ENCODE data around the gene YOD1. TPM values are rescaled to one million over a fixed set of nuclear protein-coding genes. Genes with fewer than 3 reads are reported as not detected.

YOD1 gene
- total and polyA plus RNA-seq, 2 of the 13 experiments (the other 11 are each of a cell fraction or from before 2014, with no cell fraction given): 3.4 to 9.1 TPM

DNA sequence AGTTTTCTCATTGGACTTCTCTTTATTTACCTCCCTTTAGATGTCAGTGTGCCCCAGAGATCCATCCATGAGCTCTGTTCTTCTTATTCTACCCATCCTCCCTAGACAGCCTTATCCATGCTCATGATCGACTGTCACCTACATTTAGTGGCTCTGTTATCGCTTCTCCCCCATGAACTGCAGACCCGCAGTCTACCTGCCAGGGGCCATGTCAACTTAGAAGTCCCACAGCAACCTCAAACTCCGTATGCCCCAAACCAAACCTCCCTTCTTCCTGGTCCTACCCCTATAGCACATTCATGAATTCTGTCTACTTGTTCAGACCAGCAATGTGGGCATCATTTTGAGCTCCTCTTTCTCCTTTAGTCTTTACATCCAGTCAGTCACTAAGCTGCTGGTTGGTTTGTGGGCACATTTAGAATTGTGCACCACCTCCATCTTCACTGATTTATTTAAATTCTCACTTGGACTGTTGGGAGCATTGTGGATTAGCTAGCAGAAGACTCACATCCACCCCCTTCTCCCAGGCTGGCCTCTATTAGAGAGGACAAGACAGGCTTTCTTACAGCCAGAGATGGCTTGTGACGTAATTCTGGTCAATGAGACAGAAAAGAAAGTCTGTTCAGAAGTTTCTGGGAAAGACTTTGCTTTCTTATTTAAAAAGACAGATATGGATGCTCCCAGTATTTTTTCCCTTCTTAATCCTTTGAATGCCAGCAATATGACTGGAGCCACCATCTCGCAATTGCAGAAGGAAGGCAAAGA lies 37.5 kb downstream of the YOD1 start:
- POLR2A ChIA-PET: no interaction called here
- Histone ChIP-seq H3K27me3 (ENCODE audit: control insufficient read depth in 1 of 2, insufficient read depth in 2 of 2, low read length in 2 of 2) (no peaks in the 10 kb centered on the region), H2AFZ (ENCODE audit: low read length) (no peak overlapping the region), H3K9me3 (ENCODE audit: low read length) (no peaks in the 10 kb centered on the region), H3K27ac (ENCODE audit: extremely low read length, insufficient read depth, low read length) (no peak overlapping the region), H3K79me2 (ENCODE audit: insufficient read depth, low read length) (no peaks in the 10 kb centered on the region), H4K20me1 (ENCODE audit: insufficient read depth, low read length) (no peaks in the 10 kb centered on the region), H3K4me3 (replicated peaks in 1 of 3; ENCODE audit: insufficient read depth in 1 of 3, low read depth in 2 of 3, low read length in 3 of 3) (no peak overlapping the region), H3K4me1 (ENCODE audit: insufficient read depth, low read length) (peaks cover 25% of the 10 kb centered on the region), H3K36me3 (replicated peaks in 1 of 2; ENCODE audit: control insufficient read depth in 1 of 2, insufficient read depth in 2 of 2, low read length in 2 of 2) (no peaks in the 10 kb centered on the region), H3K9ac (ENCODE audit: insufficient read depth, low read depth, low read length) (no peak overlapping the region), H3K4me2 (ENCODE audit: low read depth, low read length) (no peak overlapping the region)
- TF ChIP-seq ZNF558 (CRISPR knock-in tag; IDR thresholded peaks at IDR 0.05; ENCODE audit: borderline replicate concordance) (no peak), CHD4 (IDR thresholded peaks at IDR 0.05; ENCODE audit: borderline replicate concordance, low read length) (no peak), GMEB2 (CRISPR knock-in tag; IDR thresholded peaks at IDR 0.05; ENCODE audit: low read depth) (no peak), ZNF550 (CRISPR knock-in tag; IDR thresholded peaks at IDR 0.05; ENCODE audit: borderline replicate concordance) (no peak)
- TF ChIP-seq, protein P1, sequence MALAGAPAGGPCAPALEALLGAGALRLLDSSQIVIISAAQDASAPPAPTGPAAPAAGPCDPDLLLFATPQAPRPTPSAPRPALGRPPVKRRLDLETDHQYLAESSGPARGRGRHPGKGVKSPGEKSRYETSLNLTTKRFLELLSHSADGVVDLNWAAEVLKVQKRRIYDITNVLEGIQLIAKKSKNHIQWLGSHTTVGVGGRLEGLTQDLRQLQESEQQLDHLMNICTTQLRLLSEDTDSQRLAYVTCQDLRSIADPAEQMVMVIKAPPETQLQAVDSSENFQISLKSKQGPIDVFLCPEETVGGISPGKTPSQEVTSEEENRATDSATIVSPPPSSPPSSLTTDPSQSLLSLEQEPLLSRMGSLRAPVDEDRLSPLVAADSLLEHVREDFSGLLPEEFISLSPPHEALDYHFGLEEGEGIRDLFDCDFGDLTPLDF (CRISPR knock-in tag; IDR thresholded peaks at IDR 0.05): no peak
- intact Hi-C loops (cut with micrococcal nuclease; ENCODE audit: unreplicated experiment): no loop called here
- whole genome bisulfite sequencing (ENCODE audit: low lambda C conversion rate): 75% methylated on average over 6 of the region's 6 CpGs
- ATAC-seq: no peak
- in situ Hi-C loops (cut with HindIII; ENCODE audit: extremely low pct_ligation_motif_present, low pct_unique_long_range_greater_than_20kb): no loop called here
- no TSS peak for BruUV-seq (replicated peaks)
- no peak for DNase-seq (ENCODE audit: low spot score)
- FAIRE-seq: no peak
- CTCF ChIA-PET (ENCODE audit: low intra/inter-chr PET ratio, low total read pairs): no interaction called here
